ENCODE results near the gene DCLK1.

- no peak for TF ChIP-seq CTCF (IDR thresholded peaks at IDR 0.05; ENCODE audit: insufficient read depth, low read length)
- no peak for TF ChIP-seq POLR2AphosphoS5 (IDR thresholded peaks at IDR 0.05; ENCODE audit: low read depth)
- no peak for TF ChIP-seq GABPA (IDR thresholded peaks at IDR 0.05; ENCODE audit: low read depth)
- TF ChIP-seq REST (IDR thresholded peaks at IDR 0.05; ENCODE audit: insufficient replicate concordance, low read depth): no peak
- no peak for TF ChIP-seq SPI1 (IDR thresholded peaks at IDR 0.05; ENCODE audit: borderline replicate concordance, low read depth)
Measured at GRCh38 chr13:35833031-35833430, 298.2 kb downstream of the DCLK1 start.
